Amniotic stem cell (primary cell): ENCODE results near the gene CORO2A.

Source experiments
- DNase-seq: peaks from one replicate; lab custom pipeline; 2025; lab: John Stamatoyannopoulos, UW

CORO2A gene

GRCh38 chr9:98219364-98219716, 26.9 kb upstream of the CORO2A start:
- DNase-seq = no peak

GRCh38 chr9:98218562-98219363, 26.3 kb upstream of the CORO2A start:
- no peak for DNase-seq

GRCh38 chr9:98217255-98217654, 24.8 kb upstream of the CORO2A start:
- no peak for DNase-seq

- no peak for DNase-seq
Observed at GRCh38 chr9:98216391-98216790, 24.0 kb upstream of the CORO2A start.

GRCh38 chr9:98215821-98216220, 23.4 kb upstream of the CORO2A start:
- DNase-seq = no peak

- DNase-seq = no peak
Observed at GRCh38 chr9:98215271-98215670, 22.8 kb upstream of the CORO2A start.

- no peak for DNase-seq
Observed at GRCh38 chr9:98214811-98215210, 22.4 kb upstream of the CORO2A start.

- no peak for DNase-seq
Observed at GRCh38 chr9:98211260-98211659, 18.8 kb upstream of the CORO2A start.

GRCh38 chr9:98210435-98210834, 18.0 kb upstream of the CORO2A start:
- DNase-seq = no peak

- no peak for DNase-seq
Observed at GRCh38 chr9:98209530-98209929, 17.1 kb upstream of the CORO2A start.

GRCh38 chr9:98208635-98209034, 16.2 kb upstream of the CORO2A start:
- no peak for DNase-seq

GRCh38 chr9:98207606-98208005, 15.2 kb upstream of the CORO2A start:
- no peak for DNase-seq

GRCh38 chr9:98206754-98207153, 14.3 kb upstream of the CORO2A start:
- DNase-seq = no peak

GRCh38 chr9:98204692-98205091, 12.3 kb upstream of the CORO2A start:
- DNase-seq = no peak

- DNase-seq = no peak
Observed at GRCh38 chr9:98203153-98203552, 10.7 kb upstream of the CORO2A start.

GRCh38 chr9:98202252-98202651, 9.8 kb upstream of the CORO2A start:
- no peak for DNase-seq

- no peak for DNase-seq
Observed at GRCh38 chr9:98201749-98202148, 9.3 kb upstream of the CORO2A start.

GRCh38 chr9:98201102-98201501, 8.7 kb upstream of the CORO2A start:
- DNase-seq = no peak

GRCh38 chr9:98199388-98200033, 7.1 kb upstream of the CORO2A start:
- DNase-seq = no peak

GRCh38 chr9:98195671-98196070, 3.2 kb upstream of the CORO2A start:
- DNase-seq = no peak

GRCh38 chr9:98193336-98193944, 1.0 kb upstream of the CORO2A start:
- DNase-seq = no peak

GRCh38 chr9:98191671-98192502, 550 bp downstream of the CORO2A start:
- no peak for DNase-seq
